Hepatic stellate cell (primary cell): ENCODE measurements around the gene HDHD3.
"Not testable (repeated sequence)": the region's sequence is repeated elsewhere in the genome, so short reads cannot be mapped to it uniquely, and the experiment has no call there.

Experiments used
- DNase-seq: peaks from one replicate; pipeline ENCODE4 v3.0.0; 2011; ENCODE audit warnings: low spot score

Gene HDHD3

GRCh38 chr9:113389451-113389850 lies 12.7 kb upstream of the HDHD3 start:
- DNase-seq, result no peak

- DNase-seq, result no peak
Measured at GRCh38 chr9:113388833-113389232, 12.0 kb upstream of the HDHD3 start.

- DNase-seq, result no peak
Measured at GRCh38 chr9:113387560-113388230, 10.9 kb upstream of the HDHD3 start.

GRCh38 chr9:113386571-113387393 lies 10.0 kb upstream of the HDHD3 start:
- DNase-seq, result no peak

GRCh38 chr9:113381909-113382411 lies 5.2 kb upstream of the HDHD3 start:
- DNase-seq, result no peak

- not testable (repeated sequence) for DNase-seq
Measured at GRCh38 chr9:113381441-113381840, 4.7 kb upstream of the HDHD3 start.

GRCh38 chr9:113380869-113381378 lies 4.1 kb upstream of the HDHD3 start:
- no peak for DNase-seq

- DNase-seq, result not testable (repeated sequence)
Measured at GRCh38 chr9:113379829-113380210, 3.0 kb upstream of the HDHD3 start.

- DNase-seq, result not testable (repeated sequence)
Measured at GRCh38 chr9:113379094-113379828, 2.5 kb upstream of the HDHD3 start.

GRCh38 chr9:113375057-113376023 lies 1.4 kb downstream of the HDHD3 start:
- no peak for DNase-seq

- DNase-seq, result no peak
Measured at GRCh38 chr9:113373676-113374392, 3.0 kb downstream of the HDHD3 start.

GRCh38 chr9:113373256-113373655 lies 3.5 kb downstream of the HDHD3 start:
- no peak for DNase-seq

- no peak for DNase-seq
Measured at GRCh38 chr9:113372059-113372458, 4.7 kb downstream of the HDHD3 start.

- DNase-seq, result no peak
Measured at GRCh38 chr9:113370806-113371325, 5.9 kb downstream of the HDHD3 start.

GRCh38 chr9:113369855-113370140 lies 7.0 kb downstream of the HDHD3 start:
- no peak for DNase-seq

GRCh38 chr9:113368982-113369854 lies 7.6 kb downstream of the HDHD3 start:
- no peak for DNase-seq

GRCh38 chr9:113368348-113368981 lies 8.3 kb downstream of the HDHD3 start:
- no peak for DNase-seq

- not testable (repeated sequence) for DNase-seq
Measured at GRCh38 chr9:113365652-113366051, 11.1 kb downstream of the HDHD3 start.

- DNase-seq, result no peak
Measured at GRCh38 chr9:113364951-113365350, 11.8 kb downstream of the HDHD3 start.
